HG02571 (cell line): Measurements from ENCODE around the gene CFH.
A peak's percentile ranks its signal among the peaks of the same experiment; 100 is the strongest.
"Not testable (repeated sequence)": the region's sequence is repeated elsewhere in the genome, so short reads cannot be mapped to it uniquely, and the experiment has no call there.

ENCODE experiments used
- ATAC-seq: cut with Tn5 transposase; IDR thresholded peaks from one replicate; pipeline ENCODE4 v1.9.1; 2021; ENCODE audit warnings: mild to moderate bottlenecking, moderate library complexity; ENCODE audit not compliant: unreplicated experiment

CFH gene

DNA sequence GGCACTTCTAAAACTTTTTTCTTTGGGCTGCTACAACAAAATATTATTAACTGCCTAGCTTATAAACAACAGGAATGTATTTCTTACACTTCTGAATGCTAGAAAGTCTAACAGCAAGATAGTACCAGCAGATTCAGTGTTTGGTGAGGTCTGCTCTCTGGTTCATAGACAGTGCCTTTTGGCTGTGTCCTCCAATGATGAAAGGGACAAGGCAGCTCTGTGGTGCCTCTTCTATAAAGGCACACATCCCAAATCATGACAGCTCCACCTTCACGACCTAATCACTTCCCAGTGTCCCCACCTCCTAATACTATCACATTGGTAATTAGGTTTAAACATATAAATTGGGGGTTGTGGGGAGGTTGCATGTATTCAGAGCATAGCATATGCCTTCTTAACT, 9.5 kb downstream of the CFH start:
- ATAC-seq = peak; percentile 18

DNA sequence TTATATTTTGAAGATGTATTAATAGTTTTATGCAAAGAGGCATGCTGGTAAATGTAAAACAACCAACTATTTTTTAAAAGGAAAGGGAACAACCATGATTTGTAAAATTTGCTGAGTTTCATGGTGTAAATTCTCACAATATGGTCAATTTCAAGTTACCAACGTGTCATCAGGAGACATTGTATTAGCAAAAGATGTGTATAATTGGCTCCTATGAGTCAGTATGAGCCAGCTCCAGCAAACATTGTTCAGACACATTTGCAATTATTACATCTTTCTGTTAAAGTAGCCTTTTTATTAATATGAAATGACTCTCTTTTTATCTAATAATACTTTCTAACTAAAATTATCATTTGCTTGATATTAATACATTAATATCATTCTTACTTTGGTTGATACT, 15.3 kb downstream of the CFH start:
- ATAC-seq = no peak

DNA sequence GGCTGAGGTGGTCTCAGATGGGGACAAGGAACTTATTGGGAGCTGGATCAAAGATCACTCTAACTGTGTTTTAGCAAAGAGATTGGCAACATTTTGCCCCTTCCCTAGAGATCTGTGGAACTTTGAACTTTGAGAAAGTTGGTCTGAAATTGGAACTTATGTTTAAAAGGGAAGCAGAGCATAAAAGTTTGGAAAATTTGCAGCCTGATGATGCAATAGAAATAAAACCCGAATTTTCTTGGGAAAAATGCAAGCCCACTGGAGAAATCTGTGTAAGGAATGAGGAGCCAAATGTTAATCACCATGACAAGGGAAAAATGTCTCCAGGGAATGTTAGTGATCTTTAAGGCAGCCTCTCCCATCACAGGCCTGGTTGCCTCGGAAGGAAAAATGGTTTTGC, 17.2 kb downstream of the CFH start:
- no peak for ATAC-seq

DNA sequence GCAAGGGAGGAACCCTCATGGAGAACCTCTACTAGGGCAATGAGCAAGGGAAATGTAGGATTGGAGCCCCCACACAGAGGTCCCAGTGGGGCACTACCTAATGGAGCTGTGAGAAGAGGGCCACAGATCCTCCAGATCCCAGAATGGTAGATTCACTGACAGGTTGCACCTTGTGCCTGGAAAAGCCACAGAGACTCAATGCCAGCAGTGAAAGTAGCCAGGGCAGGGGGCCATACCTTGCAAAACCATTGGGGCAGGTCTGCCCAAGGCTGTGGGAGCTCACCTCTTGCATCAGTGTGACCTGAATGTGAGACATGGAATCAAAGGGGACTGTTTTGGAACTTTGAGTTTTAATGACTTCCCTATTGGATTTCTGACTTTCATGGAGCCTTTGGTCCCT, 17.9 kb downstream of the CFH start:
- no peak for ATAC-seq

DNA sequence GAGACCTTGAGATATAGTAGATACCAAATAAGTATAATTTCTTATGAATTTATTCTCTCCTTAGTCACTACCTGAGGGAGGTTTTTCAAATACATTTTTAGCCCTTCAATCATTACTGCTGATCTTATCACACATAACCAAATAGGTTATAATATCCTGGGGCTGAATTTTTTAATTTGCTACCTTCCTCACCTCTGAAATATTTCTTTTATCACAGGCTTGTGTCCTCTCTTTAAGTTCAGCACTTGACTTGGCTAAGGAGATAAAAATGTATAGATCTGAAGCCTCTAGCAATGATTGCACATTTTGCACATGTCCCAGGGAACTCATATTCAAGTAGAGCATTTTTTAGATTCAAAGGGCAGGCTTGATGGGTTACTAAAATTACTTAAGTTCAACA, 23.1 kb downstream of the CFH start:
- no peak for ATAC-seq

DNA sequence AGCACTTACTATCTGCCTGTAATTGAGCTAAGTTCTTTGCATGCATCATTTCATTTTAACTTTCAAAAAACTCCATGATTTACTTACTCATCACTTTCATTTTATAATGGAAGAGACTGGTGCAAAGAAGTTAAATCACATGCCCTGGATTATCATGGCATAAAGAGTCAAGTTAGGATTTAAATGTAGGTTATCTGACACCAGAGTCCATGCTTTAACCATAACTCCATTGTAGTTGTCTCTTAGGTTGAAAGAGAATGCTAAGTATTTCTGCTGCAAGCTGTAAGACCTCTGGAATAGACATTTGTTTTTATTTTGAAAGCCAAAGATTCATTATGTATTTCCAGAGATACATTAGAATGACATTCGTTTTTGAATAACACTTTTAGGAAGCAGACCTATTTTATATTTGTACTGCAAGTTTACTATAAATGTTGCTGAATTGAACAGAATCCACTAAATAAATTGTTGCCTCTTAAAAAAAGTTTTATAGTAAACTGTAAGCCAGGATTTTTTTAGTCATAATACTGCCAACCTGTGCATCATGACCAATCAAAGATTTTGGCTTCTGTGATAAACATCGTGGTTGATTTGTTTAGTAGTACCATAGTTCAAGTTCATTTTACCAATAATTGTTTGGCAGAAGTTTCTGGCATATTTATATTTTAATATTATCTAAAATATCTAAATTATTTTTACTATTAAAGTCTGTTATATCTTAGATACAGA, 26.1 kb downstream of the CFH start:
- ATAC-seq = no peak

DNA sequence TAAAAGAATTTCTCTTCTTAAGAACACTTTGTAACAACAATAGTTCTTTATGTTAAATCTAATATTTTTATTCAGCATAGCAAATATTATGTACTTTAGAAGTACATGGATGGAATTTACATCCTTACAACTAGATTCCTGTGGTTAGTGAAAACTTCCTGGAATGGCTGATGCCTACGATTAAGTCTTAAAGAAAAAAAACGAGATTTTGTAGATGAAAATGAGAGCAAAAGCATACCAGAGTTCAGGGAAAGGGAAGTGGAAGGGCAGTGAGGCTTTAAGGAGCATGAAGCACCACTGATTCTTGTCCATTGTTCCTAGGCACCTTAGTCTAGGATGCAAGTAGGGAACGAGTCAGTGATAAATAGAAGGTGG, 26.7 kb downstream of the CFH start:
- ATAC-seq = no peak

DNA sequence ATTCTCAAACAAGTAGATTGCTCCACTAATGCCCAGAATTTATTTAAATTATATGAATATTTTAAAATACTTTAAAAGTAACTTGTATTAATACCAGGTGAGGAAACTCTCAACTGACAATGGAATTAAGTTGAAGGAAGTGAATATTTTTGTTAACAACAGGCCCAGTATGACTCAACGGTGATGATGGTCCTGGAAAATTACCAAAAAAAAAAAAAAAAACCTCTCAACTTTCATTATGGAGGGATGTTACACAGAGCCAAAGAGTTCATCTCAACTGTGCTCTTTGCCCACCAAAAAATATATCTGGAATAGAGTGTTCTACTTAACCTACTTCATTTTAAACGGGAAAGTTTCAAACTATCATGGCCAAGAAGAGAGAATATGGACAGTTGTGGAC, 28.3 kb downstream of the CFH start:
- ATAC-seq = no peak

DNA sequence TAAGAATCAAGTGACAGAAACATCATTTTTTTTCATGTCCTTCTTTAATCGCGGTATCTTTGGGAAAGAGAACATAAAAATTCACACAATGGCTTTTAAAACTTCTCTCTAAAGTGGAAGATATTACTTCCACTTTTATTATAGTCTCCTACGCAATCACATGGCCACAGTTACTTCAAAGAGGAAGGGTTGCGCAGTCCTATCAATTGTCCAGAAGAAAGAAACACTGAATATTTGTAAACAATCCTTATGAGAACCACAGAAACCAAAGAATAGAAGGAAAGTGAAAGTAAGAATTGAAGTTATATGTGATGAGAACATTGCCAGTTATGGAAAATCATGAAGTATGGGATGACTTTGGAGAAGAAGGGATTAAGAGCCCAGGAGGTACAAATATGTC, 32.6 kb downstream of the CFH start:
- no peak for ATAC-seq

DNA sequence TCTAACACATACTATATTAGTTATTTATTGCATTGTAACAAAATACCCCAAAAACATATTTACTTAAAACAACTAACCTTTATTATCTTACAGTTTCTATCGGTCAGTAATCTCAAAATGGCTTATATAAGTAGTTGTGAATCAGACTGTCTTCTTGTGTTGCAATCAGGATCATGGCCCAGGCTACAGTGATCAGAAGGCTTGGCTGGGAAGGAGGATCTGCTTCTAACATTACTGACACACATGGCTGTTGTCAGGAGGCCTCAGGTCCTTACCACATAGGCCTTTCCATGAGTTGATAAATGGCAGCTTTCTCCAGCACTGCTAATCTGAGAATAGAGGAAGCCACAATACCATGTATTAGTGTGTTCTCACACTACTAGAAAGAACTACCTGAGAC, 33.7 kb downstream of the CFH start:
- no peak for ATAC-seq

DNA sequence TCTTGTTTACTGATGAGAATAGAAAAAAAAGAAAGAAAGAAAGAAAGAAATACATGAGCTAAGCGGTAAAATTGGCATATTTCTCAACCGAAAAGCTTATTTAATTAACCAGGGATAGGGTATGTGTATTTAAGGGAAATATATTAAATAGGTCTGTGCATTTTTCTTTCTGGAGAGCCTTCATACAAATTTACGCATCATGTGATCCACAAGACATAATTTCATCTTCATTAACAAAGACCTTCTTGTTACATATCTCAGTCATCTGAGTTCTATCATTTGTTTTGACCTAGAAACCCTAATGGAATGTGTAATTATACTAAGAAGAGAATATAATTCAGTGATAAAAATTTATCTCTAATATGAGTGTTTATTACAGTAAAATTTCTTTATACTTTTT, 37.2 kb downstream of the CFH start:
- ATAC-seq = no peak

DNA sequence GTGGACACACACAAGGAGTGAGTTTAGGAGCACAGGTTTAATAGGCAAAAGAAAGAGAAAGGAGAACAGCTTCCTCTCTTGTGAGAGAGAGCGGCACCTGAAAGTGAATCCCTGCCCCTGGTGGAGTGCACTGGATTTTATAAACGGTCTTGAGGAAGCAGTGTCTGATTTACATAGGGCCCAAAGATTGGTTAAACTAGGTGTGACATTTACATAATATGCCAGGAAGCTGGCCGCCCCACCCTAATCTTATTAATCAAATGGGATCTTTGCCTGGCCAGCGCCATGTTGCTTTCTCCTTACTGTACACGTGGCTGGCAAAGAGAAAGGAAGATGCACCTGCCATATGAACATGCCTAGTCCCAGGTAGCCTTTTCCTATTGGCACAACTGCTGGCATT, 38.7 kb downstream of the CFH start:
- no peak for ATAC-seq

DNA sequence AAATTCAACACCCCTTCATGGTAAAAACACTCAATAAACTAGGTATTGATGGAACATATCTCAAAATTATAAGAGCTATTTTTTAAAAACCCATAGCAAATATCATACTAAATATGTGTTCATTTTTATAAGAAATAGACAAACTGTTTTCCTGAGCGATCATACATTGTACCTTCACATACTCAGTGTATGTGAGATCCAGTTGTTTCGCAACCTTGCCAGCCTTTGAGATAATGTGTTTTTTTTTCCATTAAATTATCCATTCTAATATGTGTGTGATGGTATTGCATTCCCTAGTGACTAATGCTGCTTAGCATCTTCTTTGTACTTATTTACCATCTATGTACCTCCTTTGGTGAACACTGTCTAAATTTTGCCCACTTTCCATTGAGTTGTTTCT, 47.1 kb downstream of the CFH start:
- no peak for ATAC-seq

DNA sequence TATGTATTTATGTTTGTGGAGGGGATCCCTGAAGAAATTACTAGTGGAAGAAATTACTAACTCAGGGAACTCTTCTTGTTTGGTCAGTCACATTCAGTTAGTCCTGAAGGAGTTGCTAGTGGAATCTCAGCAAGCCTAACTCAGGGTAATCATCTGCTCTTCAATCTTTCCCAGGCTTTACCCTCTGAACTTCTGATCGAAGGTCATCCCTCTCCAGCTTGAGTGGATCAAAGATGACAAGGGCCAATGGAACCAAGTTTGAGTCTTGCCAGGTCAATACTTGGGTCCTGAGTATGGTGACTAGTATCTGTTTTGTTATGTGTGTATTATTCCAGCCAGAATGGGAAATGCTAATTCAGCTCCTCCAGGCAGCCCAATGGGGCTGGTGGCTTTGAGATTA, 49.3 kb downstream of the CFH start:
- no peak for ATAC-seq

DNA sequence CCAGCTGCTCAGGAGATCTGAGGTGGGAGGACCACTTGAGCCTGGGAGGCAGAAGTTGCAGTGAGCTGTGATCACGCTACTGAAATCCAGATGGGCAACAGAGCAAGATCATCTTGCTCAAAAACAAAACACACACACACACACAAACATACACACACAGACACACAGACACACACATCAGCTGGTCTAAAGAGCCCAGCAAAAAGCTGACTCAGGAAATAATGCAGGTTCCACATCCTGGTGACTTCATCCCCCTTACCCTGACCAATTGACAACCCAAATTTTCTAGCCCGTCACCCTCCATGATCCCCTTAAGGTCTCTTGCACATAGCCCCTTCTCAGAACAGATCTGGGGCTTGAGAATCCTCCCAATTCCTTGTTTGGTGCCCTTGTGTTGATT, 58.0 kb downstream of the CFH start:
- not testable (repeated sequence) for ATAC-seq

DNA sequence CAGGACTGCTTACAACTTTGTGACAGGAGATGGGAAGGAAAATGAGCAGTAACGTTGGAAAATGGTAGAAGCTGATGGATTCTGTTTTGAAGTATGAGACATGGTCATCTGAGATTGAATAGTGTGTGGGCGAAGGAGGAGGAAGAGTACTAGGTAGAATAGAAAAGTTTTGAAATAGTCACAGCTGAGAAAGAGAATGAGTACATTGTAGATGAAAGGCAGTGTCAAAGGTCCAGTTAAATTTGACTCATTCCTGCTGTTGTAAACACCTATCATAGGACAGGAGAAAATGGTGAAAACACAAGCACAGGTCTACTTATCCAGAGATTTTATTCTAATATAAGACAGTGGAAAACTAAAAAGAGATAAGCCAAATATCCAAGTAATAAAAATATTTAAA, 66.0 kb downstream of the CFH start:
- no peak for ATAC-seq

DNA sequence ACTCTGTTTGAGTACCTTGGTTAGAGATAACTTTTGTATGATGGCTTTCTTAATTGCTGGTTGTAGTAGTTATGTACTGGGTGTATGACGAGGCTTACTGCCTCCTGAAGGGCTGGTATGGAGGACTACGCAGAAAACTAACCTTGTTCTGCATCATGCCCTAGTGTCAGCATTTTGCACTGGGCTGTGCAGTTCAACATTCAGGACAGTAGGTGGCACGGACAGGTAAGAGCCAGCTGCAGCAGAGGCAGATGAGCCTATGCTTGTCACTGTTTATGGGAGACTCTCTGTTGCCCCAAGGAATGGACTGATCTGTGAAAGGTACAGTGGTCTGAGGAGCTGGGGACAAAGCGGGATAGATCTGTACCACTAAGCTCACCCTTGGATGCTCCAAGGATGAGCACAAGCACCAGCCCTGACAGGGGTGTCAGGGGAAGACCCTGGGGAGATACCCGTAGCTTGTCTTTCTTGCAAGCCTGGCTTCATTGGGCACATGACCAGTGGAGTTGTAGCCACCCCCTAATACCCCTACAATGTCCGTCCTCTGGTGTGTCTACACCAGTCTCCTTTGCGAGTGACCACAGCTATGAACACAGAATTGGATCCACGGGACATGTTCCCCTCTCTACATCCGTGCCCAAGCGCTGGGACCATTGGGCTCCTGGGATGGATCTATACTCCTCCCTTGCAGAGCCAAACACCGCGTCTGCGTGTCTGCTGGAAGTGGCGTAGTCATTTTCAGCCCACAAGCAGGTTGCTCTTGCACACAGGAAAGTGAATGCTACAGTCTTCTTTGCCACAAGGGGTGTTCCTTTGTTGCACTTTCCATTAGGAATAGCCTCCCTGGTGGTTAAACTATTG, 71.7 kb downstream of the CFH start:
- peak; percentile 91 for ATAC-seq

DNA sequence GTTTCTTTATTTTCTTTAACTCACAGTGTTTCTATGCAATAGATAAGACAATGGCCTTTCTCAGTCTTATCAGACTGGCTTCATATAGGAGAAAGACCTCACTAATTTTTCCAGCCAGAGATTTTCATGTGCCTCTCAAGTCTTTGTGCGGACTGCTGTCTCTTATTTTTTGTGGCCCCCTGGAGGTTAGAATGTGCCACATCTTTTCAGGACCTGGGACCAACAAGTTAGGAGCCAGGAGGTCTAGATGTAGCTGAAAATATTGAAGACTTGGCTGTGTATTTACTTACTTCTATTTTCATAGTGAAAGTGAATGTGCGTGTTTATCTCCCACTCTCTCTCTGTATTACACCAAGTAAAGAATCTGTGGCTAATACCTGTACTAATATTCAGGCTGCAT, 80.7 kb downstream of the CFH start:
- no peak for ATAC-seq

DNA sequence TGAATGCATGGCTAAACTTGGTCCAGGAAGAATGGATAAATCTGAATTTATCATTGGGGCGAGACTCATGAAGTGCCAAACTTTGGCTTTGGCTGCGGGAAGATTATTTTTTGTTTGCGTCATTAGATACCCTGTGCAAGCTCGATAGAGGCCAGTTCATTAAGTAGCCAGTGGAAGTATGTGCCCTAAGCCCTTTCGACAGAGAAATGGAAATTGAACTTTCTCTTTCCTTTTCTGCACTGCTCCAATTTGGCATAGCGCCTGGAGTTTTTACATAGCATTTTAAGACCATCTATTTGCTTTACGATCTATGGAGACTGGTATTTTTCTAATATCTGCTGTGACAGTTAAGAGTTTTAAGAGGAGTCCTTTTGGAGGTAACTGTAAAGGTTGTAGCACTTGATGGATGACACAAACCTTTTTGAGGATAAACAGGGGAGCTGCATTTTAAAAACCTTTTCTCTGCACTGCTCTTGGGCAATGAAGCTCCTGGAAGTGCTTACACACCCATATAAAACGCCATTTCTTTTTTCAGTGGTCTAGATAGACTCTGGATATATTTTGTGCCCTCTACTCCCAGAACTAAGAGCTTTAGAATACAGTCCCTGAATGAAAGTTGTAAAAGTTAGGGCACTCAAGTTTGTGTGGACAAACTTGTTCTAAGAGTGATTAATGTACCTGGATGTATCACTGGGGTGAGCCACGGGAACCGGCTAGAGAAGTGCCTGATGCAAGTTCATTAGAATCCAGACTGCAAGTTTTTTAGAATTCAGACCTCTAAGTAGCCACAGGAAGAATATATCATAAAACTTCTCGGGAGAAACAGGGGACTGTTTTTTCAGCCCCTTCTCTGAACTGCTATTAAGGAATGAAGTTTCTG, 81.5 kb downstream of the CFH start:
- no peak for ATAC-seq

DNA sequence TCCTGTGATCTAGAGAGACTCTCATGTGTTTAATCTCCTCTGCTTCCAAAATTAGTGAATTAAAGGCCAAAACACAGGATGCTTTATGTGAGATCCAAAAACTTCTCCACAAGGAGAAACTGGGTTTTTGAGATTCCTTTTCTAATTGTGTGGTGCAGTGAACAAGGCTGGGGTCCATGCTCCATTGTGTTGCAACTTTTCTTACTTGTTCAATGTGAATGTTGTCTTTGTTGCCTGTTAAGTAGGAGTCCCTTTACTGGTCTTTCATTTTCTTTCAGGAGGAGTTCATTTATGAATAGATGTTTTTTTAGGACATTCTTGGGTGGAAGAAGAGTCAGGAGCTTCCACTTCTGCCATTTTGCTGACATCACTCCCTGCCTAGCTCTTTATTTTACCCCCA, 82.2 kb downstream of the CFH start:
- no peak for ATAC-seq

DNA sequence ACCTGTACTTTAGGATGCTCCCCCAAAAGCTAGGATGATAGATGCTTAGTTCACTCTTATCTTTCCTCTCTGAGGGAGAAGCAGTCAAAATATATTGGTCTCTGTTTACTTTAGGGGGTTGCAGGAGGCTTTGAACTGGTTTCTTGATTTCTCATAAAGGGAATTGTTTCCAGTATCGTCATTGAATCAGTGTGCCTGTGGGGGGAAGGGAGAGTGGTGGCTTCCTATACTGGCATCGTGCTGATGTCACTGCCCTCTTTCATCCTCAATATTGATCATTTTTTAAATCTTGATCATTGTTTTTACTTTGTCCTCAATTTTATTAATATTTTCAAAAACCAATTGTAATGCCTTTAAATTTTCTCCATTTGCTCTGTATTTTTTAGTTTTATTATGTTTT, 82.6 kb downstream of the CFH start:
- ATAC-seq = no peak

DNA sequence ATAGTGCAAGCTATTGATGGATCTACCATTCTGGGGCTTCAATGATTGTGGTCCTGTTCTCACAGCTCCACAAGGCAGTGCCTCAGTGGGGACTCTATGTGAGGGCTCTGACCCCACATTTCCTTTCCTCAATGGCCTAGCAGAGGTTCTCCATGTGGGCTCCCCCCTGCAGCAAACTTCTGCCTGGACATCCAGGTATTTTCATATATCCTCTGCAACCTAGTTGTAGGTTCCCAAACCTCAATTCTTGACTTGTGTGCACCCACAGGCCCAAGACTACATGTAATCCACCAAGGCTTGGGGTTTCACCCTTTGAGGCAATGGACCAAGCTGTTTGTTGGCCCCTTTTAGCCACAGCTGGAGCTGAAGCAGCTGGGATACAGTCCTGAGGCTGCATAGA, 86.9 kb downstream of the CFH start:
- no peak for ATAC-seq
